ENCODE results near the gene CAP2.

DNA sequence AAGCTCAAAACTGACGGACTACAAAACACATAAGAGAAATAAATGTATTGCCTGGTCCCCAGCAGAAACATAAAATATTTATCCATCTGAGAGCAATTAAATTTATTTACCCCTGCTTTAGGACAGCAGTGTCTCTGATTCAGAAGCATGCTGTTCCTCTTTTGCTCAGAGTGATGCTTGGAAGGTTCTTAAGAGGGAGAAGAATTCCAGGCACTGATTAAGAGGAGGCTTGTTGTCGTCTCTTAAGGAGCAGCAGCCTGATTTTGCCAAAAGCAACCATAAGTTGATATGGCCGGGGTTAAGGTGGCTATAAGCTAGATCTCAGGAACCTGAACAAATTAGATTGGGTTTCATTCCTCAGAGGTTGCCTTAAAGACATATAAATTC is 25.8 kb downstream of the CAP2 start:
- TF ChIP-seq CTCF (conservative IDR thresholded peaks at IDR 0.05; ENCODE audit: low read depth in 2 of 2) (no peak), EZH2 (IDR thresholded peaks at IDR 0.05; ENCODE audit: low read depth, unreplicated experiment) (no peak), POLR2AphosphoS5 (IDR thresholded peaks at IDR 0.05; ENCODE audit: low read depth) (no peak)
- TF ChIP-seq, protein P1, sequence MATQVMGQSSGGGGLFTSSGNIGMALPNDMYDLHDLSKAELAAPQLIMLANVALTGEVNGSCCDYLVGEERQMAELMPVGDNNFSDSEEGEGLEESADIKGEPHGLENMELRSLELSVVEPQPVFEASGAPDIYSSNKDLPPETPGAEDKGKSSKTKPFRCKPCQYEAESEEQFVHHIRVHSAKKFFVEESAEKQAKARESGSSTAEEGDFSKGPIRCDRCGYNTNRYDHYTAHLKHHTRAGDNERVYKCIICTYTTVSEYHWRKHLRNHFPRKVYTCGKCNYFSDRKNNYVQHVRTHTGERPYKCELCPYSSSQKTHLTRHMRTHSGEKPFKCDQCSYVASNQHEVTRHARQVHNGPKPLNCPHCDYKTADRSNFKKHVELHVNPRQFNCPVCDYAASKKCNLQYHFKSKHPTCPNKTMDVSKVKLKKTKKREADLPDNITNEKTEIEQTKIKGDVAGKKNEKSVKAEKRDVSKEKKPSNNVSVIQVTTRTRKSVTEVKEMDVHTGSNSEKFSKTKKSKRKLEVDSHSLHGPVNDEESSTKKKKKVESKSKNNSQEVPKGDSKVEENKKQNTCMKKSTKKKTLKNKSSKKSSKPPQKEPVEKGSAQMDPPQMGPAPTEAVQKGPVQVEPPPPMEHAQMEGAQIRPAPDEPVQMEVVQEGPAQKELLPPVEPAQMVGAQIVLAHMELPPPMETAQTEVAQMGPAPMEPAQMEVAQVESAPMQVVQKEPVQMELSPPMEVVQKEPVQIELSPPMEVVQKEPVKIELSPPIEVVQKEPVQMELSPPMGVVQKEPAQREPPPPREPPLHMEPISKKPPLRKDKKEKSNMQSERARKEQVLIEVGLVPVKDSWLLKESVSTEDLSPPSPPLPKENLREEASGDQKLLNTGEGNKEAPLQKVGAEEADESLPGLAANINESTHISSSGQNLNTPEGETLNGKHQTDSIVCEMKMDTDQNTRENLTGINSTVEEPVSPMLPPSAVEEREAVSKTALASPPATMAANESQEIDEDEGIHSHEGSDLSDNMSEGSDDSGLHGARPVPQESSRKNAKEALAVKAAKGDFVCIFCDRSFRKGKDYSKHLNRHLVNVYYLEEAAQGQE (IDR thresholded peaks at IDR 0.05; ENCODE audit: unreplicated experiment): no peak

Measured in GM23338 (cell line).